NT2/D1 (cell line): ENCODE results near the gene PTP4A1.

Experiments used
- YY1 ChIP-seq: IDR thresholded peaks from 2 replicates; pipeline ENCODE4 v1.6.1; 2011; ENCODE audit not compliant: insufficient read length, insufficient read depth
- ZNF274 ChIP-seq: IDR thresholded peaks from 2 replicates; pipeline ENCODE4 v1.6.1; 2011; ENCODE audit warnings: mild to moderate bottlenecking, low read depth, low read length

GRCh38 chr6:63573076-63573898 is 1.0 kb downstream of the PTP4A1 start:
- TF ChIP-seq YY1 (no peak), ZNF274 (no peak)
